K562 (cell line): ENCODE results near the gene EPHA1.

Source experiments
- EZH2 ChIP-seq: IDR thresholded peaks from 2 replicates; pipeline ENCODE4 v1.6.1; 2012; ENCODE audit warnings: low read depth, mild to moderate bottlenecking, inconsistent platforms, low read length, borderline replicate concordance
- JUN ChIP-seq, 2 experiments: sonication (generic) in 1 of 2; formaldehyde crosslinking in 1 of 2; IDR thresholded peaks; 2 replicates each; pipeline versions ENCODE4 v1.6.1 to v1.8.0; 2012 to 2022; ENCODE audit warnings: borderline replicate concordance in 2 of 2, mild to moderate bottlenecking in 2 of 2, improper control_type of control experiment in 1 of 2, low read depth in 1 of 2, low read length in 1 of 2, missing genetic modification reagents in 1 of 2
- PRMT5 ChIP-seq: sonication (generic); formaldehyde crosslinking; IDR thresholded peaks from 2 replicates; pipeline ENCODE4 v1.5.0; 2020; ENCODE audit warnings: missing genetic modification reagents
- RUNX1 ChIP-seq: sonication (generic); IDR thresholded peaks from 2 replicates; pipeline ENCODE4 v1.6.1; 2016; ENCODE audit warnings: antibody characterized with exemption, low read depth
- ZNF830 ChIP-seq: fragments of 250-450 bp; sonication (Bioruptor Pico); IDR thresholded peaks from 2 replicates; pipeline ENCODE4 v1.5.0; 2021; ENCODE audit warnings: mild to moderate bottlenecking

DNA sequence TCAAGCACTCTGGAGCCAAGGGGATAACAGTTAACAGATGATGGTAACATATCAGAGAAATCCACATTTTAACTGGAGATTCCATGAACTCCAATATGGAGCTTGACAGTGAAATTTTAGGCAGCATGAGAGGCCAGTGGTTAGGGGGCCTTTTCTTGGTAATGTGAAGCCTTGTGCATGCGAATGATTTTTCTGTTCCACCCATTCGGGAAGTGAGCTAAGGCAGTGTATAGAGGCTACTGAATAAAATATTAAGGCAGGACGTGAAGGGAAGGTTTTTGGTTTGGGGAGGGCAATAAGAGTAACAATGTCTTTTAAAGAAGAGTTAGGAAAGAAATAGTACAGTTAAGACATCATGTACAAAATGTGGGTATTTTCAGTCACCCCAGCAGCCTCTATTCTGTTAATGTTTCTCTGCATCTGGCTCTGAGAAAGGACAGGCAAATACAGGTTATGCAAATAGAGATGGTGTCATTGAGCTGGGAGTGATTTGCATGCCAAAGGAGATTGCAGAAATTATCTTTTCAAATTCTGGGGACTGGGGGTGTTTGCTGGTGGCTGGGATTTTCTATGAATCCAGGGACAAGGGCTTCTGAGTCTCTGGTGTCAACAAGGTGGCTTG is 27.8 kb upstream of the EPHA1 start:
- TF ChIP-seq JUN (IDR thresholded peaks at IDR 0.05; ENCODE audit: borderline replicate concordance, low read depth, low read length): no peak
- no peak for TF ChIP-seq JUN (CRISPR knock-in tag; IDR thresholded peaks at IDR 0.05; ENCODE audit: borderline replicate concordance)
- TF ChIP-seq ZNF830: no peak
- no peak for TF ChIP-seq PRMT5 (CRISPR knock-in tag)
- no peak for TF ChIP-seq RUNX1
- no peak for TF ChIP-seq EZH2
